Naive B cell (primary cell): ENCODE data around the gene DLGAP4. TPM values are rescaled to one million over a fixed set of nuclear protein-coding genes. Genes with fewer than 3 reads are reported as not detected.

Experiments used
- ATAC-seq, 2 donors: fragments of 150-1000 bp; cut with Tn5 transposase; 2 replicates each; pipeline ENCODE4 v1.10.0; 2021; ENCODE audit warnings: low read depth in 2 of 2, mild to moderate bottlenecking in 2 of 2, moderate library complexity in 2 of 2
- DNase-seq: peaks from one replicate; pipeline ENCODE4 v3.0.0; 2022
- H3K27ac Mint-ChIP-seq, 6 donors: one replicate each; pipeline ENCODE4 v1.8.0; 2020 to 2022; ENCODE audit warnings: mild to moderate bottlenecking in 6 of 6, mixed read lengths in 6 of 6, moderate library complexity in 5 of 6, inconsistent platforms in 2 of 6
- H3K27me3 Mint-ChIP-seq, 3 donors: one replicate each; pipeline ENCODE4 v1.8.0; 2021 to 2022; ENCODE audit warnings: mixed read lengths in 3 of 3, mild to moderate bottlenecking in 1 of 3
- H3K36me3 Mint-ChIP-seq, 2 donors: one replicate each; pipeline ENCODE4 v1.8.0; 2020 to 2022; ENCODE audit warnings: mixed read lengths in 2 of 2, inconsistent platforms in 1 of 2, mild to moderate bottlenecking in 1 of 2
- H3K4me1 Mint-ChIP-seq, 3 donors: one replicate each; pipeline ENCODE4 v1.8.0; 2020 to 2022; ENCODE audit warnings: mixed read lengths in 3 of 3, inconsistent platforms in 1 of 3, mild to moderate bottlenecking in 1 of 3, moderate library complexity in 1 of 3
- H3K4me3 Mint-ChIP-seq, 8 donors: one replicate each; pipeline ENCODE4 v1.8.0; 2020 to 2022; ENCODE audit warnings: mild to moderate bottlenecking in 8 of 8, mixed read lengths in 8 of 8, moderate library complexity in 8 of 8, inconsistent platforms in 2 of 8
- H3K9me3 Mint-ChIP-seq, 7 donors: one replicate each; pipeline ENCODE4 v1.8.0; 2020 to 2022; ENCODE audit warnings: mixed read lengths in 7 of 7, mild to moderate bottlenecking in 5 of 7, inconsistent platforms in 2 of 7, moderate library complexity in 1 of 7
- polyA plus RNA-seq, 6 donors: library from polyadenylated mRNA; unstranded; fragments of 300-500 nt; fragmentation: Illumina TruSeq; gene quantifications; one replicate each; pipeline ENCODE4 v1.2.3, GENCODE V29; 2021; ENCODE audit warnings: low read depth in 6 of 6

The DLGAP4 gene
- polyA plus RNA-seq, 6 donors from 2014 or later: 15.3 to 35.5 (median 21.1) TPM

GRCh38 chr20:36572701-36573102 lies 266.6 kb downstream of the DLGAP4 start:
- Mint-ChIP-seq H3K27me3 (no peaks in the 10 kb centered on the region), H3K4me1 (peaks cover 33 to 44% (median 39%) of the 10 kb centered on the region in 3 donors), H3K9me3 (no peaks in the 10 kb centered on the region), H3K4me3 (peak overlapping the region; percentile 84 to 95 (median 92)), H3K27ac (peak overlapping the region; percentile 91 to 99 (median 99)), H3K36me3 (no peaks in the 10 kb centered on the region)
- ATAC-seq: peak; percentile 23 to 29
- no peak for DNase-seq

DNA sequence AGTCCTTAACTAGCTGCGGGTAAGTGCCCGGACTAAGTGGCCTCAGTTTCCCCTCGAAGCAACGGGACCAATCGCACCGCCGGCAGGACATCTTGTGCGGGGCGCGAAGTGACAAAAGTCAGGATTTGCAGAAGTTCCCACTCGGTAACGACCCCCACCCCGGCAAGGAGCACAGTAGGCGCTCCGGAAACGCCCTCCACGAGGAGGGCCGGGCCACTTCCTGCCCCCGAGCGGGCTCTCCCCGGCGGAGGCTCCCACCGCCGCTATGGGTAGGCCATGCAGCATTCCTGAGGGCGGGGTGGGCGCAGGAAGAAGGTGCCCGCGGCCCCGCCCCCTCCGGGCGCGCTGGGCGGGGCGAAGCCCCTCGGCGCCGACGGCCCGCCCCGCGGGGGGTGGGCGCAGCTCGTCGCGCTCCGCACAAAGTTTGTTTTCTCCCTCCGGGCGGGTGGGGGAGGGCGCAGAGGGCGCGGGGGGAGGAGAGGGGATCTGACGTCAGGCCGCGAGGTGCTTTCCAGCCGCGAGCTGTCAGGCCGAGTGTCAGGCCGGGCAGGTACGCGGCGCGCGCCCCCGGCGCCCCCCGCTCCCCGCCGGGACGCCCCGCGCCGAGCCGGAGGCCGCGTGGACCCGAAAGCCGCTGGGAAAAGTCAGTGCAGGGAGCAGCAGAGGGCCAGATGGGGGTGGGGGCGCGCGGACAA lies 267.1 kb downstream of the DLGAP4 start, which contains the start of gene TGIF2:
TGIF2 (plus strand) TSS at position 495 of the 695 bp plus-strand sequence. CDS start 5,178 bp downstream, outside the sequence.
- peak within 1 kb of the TSS; percentile 85 to 99 (median 93) for H3K4me3 Mint-ChIP-seq
- peaks cover 33 to 44% (median 39%) of the 10 kb centered on the region in 3 donors for H3K4me1 Mint-ChIP-seq
- peak within 1 kb of the TSS; percentile 91 to 99 (median 99) for H3K27ac Mint-ChIP-seq
- no peaks in the 10 kb centered on the region for H3K27me3 Mint-ChIP-seq
- no peaks in the 10 kb centered on the region for H3K9me3 Mint-ChIP-seq
- peak; percentile 91 for DNase-seq
- H3K36me3 Mint-ChIP-seq: no peaks in the 10 kb centered on the region
- ATAC-seq: peak; percentile 70 to 71

DNA sequence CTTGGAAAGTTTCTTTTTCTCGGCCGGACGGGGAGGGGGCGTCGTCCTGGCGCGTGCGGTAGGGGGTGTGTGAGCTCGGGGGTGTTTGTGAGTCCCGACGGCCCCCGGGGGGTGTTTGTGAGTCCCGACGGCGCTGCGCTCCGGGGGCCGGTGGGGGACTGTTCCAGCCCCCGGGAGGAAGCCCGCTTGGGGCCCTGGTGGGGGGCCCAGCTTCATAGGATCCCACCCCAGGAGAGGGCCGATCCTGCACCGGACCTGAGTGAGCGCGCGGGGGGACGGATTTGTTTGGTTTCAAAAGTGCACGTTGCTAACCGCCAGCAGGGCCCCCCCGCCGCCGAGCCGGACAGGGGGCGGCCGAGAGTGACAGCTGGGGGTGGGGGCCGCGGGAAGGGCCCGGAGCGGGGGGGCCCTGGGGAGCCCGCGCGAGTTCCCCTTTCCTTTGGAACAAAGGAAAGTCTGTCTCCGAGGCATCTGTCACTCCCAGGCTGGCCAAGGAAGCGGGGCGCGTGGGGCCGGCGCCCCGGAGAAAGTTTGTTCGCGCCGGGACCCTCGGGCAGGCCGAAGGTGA lies 267.7 kb downstream of the DLGAP4 start:
- Mint-ChIP-seq H3K4me3 (peak overlapping the region; percentile 67 to 99 (median 90)), H3K27ac (peak overlapping the region; percentile 70 to 97 (median 90)), H3K27me3 (no peaks in the 10 kb centered on the region), H3K36me3 (no peaks in the 10 kb centered on the region), H3K4me1 (peaks cover 33 to 44% (median 39%) of the 10 kb centered on the region in 3 donors), H3K9me3 (no peaks in the 10 kb centered on the region)
- ATAC-seq (peak; percentile 16 to 22), DNase-seq (peak; percentile 65)

DNA sequence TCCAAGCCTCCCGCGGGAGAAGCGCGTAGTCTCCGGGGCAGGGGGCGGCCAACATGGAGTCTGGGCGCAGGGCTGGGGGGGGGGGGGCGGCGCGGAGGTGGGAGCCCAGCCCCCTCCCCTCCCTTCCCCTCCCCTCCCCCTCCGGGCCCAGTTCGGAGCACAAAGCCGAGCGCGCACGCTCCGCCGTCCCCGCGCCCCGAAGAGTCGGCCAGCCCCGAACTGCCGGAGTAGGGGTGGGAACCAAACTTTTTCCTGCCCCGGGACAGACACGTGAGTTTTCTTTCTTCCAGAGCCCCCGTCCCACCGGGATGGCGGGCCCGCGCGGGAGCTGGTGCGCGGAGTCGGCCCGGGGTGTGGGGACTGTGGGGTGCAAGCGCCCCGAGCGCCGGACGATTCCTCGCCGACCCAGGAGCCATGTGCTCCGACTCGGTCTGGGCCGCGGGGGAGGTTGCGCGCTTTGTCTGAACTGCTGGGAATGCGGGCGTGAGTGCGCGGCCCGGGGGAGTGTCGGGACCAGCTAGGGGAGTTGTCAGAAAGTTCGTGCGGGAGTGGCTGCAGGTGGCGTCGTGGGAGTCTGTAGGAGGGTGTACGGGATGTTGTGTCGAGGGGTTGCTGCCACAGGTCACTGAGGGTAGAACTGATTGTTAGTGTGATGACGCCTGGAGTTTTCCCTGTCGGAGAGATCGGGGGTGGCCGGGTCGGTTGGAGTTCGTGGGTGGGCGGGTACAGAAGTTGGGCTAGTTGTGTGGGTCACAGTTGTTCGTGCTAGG lies 268.4 kb downstream of the DLGAP4 start:
- H3K4me1 Mint-ChIP-seq: peaks cover 33 to 47% (median 39%) of the 10 kb centered on the region in 3 donors
- peak overlapping the region; percentile 91 to 98 (median 96) for H3K27ac Mint-ChIP-seq
- H3K9me3 Mint-ChIP-seq: no peaks in the 10 kb centered on the region
- DNase-seq (peak; percentile 44), ATAC-seq (peak; percentile 16 to 18)
- peaks cover 0 to under 1% of the 10 kb centered on the region in 2 donors for H3K36me3 Mint-ChIP-seq
- H3K27me3 Mint-ChIP-seq: no peaks in the 10 kb centered on the region
- peak overlapping the region; percentile 85 to 99 (median 93) for H3K4me3 Mint-ChIP-seq

- H3K9me3 Mint-ChIP-seq: no peaks in the 10 kb centered on the region
- H3K4me3 Mint-ChIP-seq: peak overlapping the region; percentile 42 to 99 (median 88)
- DNase-seq: no peak
- peak overlapping the region in 4 of 6 donors; percentile 39 to 95 (median 86) for H3K27ac Mint-ChIP-seq
- H3K27me3 Mint-ChIP-seq: no peaks in the 10 kb centered on the region
- peaks cover 39 to 51% (median 41%) of the 10 kb centered on the region in 3 donors for H3K4me1 Mint-ChIP-seq
- no peak for ATAC-seq
- H3K36me3 Mint-ChIP-seq: peaks cover 0 to 10% of the 10 kb centered on the region in 2 donors
Measured at GRCh38 chr20:36576081-36576445, 269.9 kb downstream of the DLGAP4 start.

Other genes with a start within 250 kb of the DLGAP4 start
- not detected for gene EPB41L1, start 151.6 kb upstream of the DLGAP4 start, polyA plus RNA-seq
- gene AAR2, start 69.9 kb upstream of the DLGAP4 start, polyA plus RNA-seq: 10 to 100 TPM; 29.6 to 48.2 (median 34.7) TPM
- 1 to 10 TPM in 2 of 6 donors, under 1 TPM in 4; 0.13 to 2.5 (median 0.78) TPM for gene MYL9, start 235.2 kb downstream of the DLGAP4 start, polyA plus RNA-seq